ENCODE results near the gene GABRP. TPM values are rescaled to one million over a fixed set of nuclear protein-coding genes. Genes with fewer than 3 reads are reported as not detected.
"Not testable (repeated sequence)": the region's sequence is repeated elsewhere in the genome, so short reads cannot be mapped to it uniquely, and the experiment has no call there.

The GABRP gene
- total RNA-seq, 4 donors from 2014 or later: 0.69 to 0.74 TPM; not detected in 2

- ATAC-seq (ENCODE audit: low FRiP score) (no peak), DNase-seq (ENCODE audit: low spot score) (no peak)
- no peak for TF ChIP-seq CTCF (IDR thresholded peaks at IDR 0.05)
Measured at GRCh38 chr5:170748951-170749471, 34.5 kb upstream of the GABRP start.

GRCh38 chr5:170749911-170750431 lies 33.6 kb upstream of the GABRP start:
- ATAC-seq (ENCODE audit: low FRiP score): no peak

GRCh38 chr5:170750791-170751190 lies 32.7 kb upstream of the GABRP start:
- no peak for TF ChIP-seq CTCF (IDR thresholded peaks at IDR 0.05)
- DNase-seq (ENCODE audit: low spot score) (no peak), ATAC-seq (ENCODE audit: low FRiP score) (no peak)

More at GRCh38 chr5:170749911-170750431, 33.6 kb upstream of the GABRP start:
- TF ChIP-seq CTCF (IDR thresholded peaks at IDR 0.05): no peak
- DNase-seq (ENCODE audit: low spot score): no peak

GRCh38 chr5:170751631-170752030 lies 31.9 kb upstream of the GABRP start:
- no peak for ATAC-seq (ENCODE audit: low FRiP score)
- no peak for TF ChIP-seq CTCF (IDR thresholded peaks at IDR 0.05)

GRCh38 chr5:170752257-170753215 lies 31.0 kb upstream of the GABRP start:
- ATAC-seq (ENCODE audit: low FRiP score): no peak

More at GRCh38 chr5:170751631-170752030, 31.9 kb upstream of the GABRP start:
- no peak for DNase-seq (ENCODE audit: low spot score)

GRCh38 chr5:170753311-170753710 lies 30.2 kb upstream of the GABRP start:
- no peak for DNase-seq (ENCODE audit: low spot score)
- TF ChIP-seq CTCF (IDR thresholded peaks at IDR 0.05): no peak
- ATAC-seq (ENCODE audit: low FRiP score): no peak

More at GRCh38 chr5:170752257-170753215, 31.0 kb upstream of the GABRP start:
- DNase-seq (ENCODE audit: low spot score): no peak
- TF ChIP-seq CTCF (IDR thresholded peaks at IDR 0.05): no peak

GRCh38 chr5:170754508-170754907 lies 29.0 kb upstream of the GABRP start:
- DNase-seq (ENCODE audit: low spot score); ATAC-seq (ENCODE audit: low FRiP score): not testable (repeated sequence)

Measured in omental fat pad (tissue), 4 donors.